NCI-H446 treated with DMSO at 0.1 percent for 48 hours (cell line): ENCODE measurements around the gene TMEM178A.
"Not testable (repeated sequence)": the region's sequence is repeated elsewhere in the genome, so short reads cannot be mapped to it uniquely, and the experiment has no call there.

Source experiments
- DNase-seq: peaks from one replicate; lab custom pipeline; 2025; lab: John Stamatoyannopoulos, UW

TMEM178A gene

DNA sequence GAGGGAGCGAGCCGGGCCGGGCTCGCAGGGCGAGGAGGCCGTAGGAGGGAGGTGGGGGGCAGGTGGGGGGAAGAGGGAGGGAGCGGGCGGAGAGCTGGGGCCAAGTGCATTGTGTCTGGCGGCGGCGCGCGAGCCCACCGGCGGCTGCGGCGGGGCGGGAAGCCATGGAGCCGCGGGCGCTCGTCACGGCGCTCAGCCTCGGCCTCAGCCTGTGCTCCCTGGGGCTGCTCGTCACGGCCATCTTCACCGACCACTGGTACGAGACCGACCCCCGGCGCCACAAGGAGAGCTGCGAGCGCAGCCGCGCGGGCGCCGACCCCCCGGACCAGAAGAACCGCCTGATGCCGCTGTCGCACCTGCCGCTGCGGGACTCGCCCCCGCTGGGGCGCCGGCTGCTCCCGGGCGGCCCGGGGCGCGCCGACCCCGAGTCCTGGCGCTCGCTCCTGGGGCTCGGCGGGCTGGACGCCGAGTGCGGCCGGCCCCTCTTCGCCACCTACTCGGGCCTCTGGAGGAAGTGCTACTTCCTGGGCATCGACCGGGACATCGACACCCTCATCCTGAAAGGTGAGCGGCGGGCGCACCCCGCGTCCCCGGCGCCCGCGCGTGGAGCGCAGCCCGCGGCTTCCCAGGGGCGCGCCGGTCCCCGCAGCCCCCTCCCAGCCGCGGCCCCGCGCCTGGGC lies at the start of gene TMEM178A:
TSS of gene TMEM178A (plus strand) at position 107 of the 680 bp plus-strand sequence. CDS start at position 165, 58 bp downstream.
- DNase-seq, result no peak

- DNase-seq, result no peak
These were observed 47.5 kb upstream of the TMEM178A start for GRCh38 chr2:39618236-39618635.

DNA sequence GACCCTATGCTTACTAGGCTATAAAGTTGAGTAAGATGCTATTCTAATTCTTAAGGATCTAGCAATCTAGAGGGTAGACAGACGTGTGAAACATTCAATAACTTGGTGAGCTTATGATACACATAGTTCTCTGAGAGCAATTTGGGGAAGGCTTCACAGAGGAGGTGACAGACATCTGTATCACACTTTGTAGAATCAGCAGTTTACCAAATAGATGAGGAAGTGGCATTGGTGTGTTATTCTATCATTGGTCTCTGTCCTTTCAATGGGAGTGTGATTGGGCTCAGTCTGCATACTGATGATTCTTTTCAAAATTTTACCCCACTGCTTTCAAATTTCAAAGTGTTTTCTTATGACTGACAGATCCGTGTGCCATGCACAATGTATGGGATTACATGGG lies 47.0 kb upstream of the TMEM178A start:
- no peak for DNase-seq

- no peak for DNase-seq
These were observed 45.6 kb upstream of the TMEM178A start for GRCh38 chr2:39620067-39620466.

DNA sequence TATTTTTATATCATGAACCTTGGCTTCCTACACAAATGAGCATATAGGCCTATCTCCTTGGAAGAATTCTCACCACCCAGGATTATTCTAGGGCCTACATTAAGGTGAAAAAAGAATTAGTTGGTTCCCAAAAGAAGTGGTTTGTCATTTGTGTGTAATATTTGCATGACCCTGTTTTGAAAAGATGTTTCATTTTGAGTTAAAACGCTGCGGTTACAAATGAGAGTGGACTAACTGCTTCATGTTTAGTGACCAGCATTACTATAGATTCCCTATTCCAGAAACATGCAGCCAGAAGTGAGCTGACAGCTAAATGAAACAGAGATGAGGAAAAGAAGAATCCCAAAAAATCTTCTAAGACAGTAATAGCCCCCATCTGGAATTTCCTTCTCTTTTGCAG lies 44.1 kb upstream of the TMEM178A start:
- no peak for DNase-seq

DNA sequence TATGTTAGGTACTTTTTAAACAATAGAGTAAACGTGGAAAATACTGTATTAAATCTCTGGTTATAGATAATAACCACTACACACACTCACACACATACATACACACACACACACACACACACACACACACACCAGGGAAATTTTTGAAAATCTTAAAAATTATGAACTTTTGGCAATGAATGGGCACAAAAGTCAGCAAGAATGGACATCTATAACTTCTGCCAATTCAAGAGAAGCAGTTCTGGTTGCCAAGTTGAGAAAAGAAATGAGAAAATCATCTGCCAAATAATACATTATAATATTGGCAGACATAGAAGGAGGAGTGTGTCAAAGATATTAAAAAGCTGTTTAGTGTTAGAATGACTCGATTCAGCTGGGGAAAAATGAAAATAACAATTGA lies 42.9 kb upstream of the TMEM178A start:
- DNase-seq, result peak; percentile 82

DNA sequence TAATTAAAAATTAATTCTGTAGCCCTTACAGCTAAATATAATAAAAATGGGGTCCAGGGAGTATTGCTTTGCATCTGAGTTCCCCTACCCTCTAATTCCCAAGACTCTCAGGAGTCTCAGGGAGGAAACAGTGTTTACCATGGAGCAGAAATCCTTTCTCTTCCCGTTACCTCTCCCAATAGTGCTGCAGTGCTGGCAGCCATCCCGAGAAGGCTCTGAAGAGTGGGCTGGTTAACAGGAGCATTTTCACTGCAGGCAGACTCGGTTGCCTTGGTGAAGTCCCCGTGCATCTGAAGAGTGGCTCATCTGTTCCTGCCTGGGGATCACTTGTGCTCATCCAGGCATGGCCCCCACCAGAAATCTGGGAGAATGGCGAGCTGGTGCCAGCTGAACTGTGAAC lies 41.8 kb upstream of the TMEM178A start:
- DNase-seq, result peak; percentile 88

- DNase-seq, result no peak
These were observed 40.4 kb upstream of the TMEM178A start for GRCh38 chr2:39625193-39625926.

DNA sequence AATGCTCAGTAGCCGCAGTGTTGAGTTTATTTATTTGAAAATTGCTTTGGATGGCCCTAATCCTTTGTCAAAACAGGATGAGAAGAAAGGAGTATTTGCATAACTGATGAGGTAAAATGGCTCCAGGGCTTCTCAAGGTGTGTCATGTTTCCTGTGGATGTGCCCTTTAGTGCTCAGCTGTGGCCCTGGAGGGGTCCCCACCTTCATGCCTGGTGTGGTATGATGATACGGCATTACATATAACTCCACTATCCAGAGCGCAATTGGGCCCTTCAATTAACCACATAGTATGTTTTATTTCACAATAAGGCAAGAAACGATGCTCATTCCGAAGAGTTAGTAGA lies 39.8 kb upstream of the TMEM178A start:
- no peak for DNase-seq

DNA sequence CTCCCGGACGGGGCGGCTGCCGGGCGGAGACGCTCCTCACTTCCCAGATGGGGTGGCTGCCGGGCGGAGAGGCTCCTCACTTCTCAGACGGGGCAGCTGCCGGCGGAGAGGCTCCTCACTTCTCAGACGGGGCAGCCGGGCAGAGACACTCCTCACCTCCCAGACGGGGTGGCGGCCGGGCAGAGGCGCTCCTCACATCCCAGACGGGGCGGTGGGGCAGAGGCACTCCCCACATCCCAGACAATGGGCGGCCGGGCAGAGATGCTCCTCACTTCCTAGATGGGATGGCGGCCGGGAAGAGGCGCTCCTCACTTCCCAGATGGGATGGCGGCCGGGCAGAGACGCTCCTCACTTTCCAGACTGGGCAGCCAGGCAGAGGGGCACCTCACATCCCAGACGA lies 37.4 kb upstream of the TMEM178A start:
- DNase-seq, result not testable (repeated sequence)

DNA sequence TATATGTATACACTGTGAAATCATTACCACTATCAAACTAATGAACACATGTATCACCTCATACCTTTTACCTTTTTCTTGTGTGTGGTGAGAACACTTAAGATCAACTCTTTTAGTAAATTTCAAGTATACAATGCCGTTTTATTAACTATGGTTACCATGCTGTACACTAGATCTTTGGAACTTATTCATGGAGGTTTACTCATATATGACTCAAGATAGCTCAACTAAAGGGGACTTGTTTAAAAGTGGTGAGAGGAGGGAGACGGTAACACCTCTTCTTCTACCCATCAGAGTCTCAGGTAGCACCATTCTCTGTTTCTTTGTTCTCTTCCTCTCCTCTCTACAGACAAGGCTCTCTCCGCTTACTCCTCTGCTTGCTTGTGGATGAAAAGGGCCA lies 36.1 kb upstream of the TMEM178A start:
- DNase-seq, result no peak

GRCh38 chr2:39631256-39631655 lies 34.5 kb upstream of the TMEM178A start:
- no peak for DNase-seq

GRCh38 chr2:39631718-39632117 lies 34.0 kb upstream of the TMEM178A start:
- no peak for DNase-seq

- no peak for DNase-seq
These were observed 32.8 kb upstream of the TMEM178A start for GRCh38 chr2:39632876-39633275.

DNA sequence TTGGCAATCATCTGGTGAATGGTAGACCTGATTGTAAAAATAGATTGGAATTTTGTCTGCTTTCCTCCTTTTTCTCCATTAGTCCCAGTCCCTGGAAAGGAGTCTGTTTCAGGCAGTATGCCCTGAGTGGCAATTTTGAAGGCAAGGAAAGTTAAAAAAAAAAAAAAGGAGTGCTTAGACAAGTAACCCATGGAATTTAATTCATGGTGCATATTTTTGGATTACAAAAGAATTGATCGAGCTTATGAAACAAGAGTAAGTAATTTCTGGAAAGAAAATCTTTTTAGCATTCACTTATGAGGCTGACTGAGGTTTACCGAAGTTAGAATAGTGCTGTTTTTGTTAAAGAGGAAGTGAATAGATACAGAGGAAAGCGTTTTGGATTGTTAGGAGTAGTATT lies 29.4 kb upstream of the TMEM178A start:
- no peak for DNase-seq

- no peak for DNase-seq
These were observed 27.1 kb upstream of the TMEM178A start for GRCh38 chr2:39638581-39638980.

DNA sequence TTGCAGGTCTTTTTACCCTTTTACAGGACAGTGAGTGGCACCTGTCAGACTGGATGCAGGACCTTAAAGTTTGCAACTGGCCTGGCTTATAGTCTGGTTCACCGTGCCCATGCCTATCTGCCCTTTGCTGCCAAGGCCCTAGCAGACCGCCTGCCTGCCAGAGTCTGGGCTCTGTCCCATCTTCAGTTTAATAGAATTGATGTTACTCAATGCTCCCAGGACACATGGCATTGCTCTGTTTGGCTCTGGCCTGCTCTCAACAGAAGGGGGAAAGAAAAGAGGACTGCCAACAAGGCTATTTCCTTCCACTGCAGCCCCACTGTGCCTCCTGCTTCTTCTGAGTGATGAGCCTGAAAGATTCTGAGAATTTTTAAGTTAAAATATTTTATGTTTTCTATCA lies 25.6 kb upstream of the TMEM178A start:
- peak; percentile 87 for DNase-seq

DNA sequence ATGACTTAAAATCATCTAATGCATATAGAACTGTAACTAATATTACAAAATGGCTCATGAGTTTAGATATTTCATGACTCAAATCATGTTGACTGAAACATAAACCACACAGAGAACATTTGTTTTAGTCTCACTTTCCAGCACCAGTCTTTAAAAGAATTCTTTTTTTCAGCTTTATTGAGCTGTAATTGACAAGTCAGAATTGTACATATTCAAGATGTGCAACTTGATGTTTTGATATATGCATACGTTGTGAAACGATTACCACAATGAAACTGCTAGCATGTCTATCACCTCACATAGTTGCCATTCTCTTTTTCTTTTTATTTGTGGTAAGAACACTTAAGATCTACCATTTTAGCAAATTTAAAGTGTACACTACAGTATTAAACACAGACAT lies 25.0 kb upstream of the TMEM178A start:
- DNase-seq, result no peak

DNA sequence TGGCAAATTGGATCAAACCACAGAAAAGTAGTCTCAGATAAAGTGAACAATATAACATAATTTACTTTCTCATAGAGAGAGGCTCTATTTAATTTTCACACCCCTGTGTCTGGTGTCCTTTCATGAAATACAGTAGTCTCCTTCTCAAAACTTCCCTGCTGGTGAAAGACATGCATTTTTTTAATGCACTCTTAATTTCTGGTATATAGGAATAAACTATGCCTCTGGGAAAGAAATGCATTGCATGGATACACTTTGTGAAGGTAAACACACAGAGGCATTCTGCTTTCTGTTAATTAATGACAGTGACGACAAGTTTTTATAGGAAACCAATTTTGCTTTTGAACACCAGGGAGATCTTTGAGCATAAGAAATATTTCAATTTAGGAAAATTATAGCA lies 24.1 kb upstream of the TMEM178A start:
- no peak for DNase-seq

DNA sequence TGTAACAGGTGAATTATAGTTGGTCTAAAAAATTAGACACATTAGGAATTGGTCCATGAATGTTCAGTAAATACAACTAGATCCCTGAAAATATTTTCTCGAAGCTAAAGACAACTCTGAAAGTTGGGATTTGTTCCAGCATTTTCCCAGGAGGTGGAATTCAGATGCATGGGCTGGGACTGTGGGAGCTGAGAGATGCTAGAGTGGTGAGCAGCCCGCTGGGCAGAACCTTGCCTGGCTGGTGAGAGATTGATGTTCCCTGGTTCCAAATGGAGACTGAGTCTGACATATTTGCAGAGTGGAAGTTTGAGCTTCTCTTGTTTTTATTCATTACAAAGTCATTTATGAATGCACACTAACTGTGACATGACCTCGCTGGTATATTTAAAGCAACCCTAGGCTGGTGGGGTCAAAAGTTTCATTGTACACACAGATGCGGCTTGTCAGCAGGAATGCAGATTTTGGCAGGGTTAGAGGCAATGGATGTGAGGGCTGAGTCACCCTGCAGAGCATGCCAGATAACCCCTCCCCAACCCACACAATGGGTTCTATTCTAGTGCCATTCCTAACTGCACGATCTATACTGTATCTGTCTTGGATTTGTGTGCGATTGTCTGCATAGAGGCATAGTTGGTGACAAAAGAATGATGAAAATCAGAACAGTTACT lies 23.5 kb upstream of the TMEM178A start:
- peak; percentile 85 for DNase-seq

GRCh38 chr2:39645826-39646225 lies 19.9 kb upstream of the TMEM178A start:
- DNase-seq, result no peak

DNA sequence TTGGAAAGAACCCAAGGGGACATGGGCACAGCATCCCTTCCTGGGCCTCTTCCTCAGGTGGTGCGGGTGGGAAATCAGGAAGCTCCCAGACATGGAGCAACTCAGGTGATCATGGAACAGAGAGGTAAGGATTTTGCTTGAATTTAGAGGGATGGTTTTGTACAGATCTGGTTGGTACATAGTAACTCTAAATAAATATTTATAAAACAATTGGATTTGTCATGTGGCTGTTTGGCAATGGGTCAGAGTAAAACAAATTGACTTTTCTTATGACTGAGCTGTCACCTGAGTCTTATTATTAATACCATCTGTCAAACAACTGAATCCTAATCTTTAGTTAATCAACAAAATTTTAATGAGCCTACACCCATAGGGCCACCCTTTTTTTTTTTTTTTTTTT lies 19.4 kb upstream of the TMEM178A start:
- no peak for DNase-seq

DNA sequence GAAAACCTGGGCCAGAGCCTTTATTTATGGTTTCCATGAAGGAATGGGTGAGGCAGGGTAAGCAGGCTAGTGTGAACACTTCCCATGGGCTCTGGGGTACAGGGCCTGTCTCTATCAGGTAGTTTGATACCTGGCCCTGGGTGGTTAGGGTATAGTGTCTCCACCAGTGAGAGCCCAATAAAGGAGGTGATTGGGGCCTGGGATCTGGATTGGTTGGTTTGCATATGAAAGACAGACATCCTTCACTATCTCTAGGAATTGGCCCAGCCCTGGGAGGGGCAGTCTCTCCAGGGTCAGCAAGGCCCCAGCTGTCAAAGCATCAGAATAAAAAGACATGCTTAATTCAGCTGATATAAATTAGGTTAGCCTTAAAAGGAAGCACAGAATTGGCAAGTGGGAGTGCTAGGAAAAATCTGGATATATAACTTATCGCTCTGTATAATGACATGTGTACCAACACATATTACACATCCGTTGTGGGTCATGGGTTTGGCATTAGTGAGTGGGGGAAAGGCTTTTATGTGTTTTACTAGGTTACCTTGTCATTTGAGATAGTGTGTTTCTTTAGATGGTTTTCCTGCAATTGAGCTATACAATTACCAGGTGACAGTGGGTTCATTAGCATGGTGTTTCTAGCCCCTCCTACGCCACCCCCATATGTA lies 18.5 kb upstream of the TMEM178A start:
- no peak for DNase-seq
